Measurements from ENCODE around the gene CACNG1.
"Not testable (repeated sequence)": the region's sequence is repeated elsewhere in the genome, so short reads cannot be mapped to it uniquely, and the experiment has no call there.

The CACNG1 gene

DNA sequence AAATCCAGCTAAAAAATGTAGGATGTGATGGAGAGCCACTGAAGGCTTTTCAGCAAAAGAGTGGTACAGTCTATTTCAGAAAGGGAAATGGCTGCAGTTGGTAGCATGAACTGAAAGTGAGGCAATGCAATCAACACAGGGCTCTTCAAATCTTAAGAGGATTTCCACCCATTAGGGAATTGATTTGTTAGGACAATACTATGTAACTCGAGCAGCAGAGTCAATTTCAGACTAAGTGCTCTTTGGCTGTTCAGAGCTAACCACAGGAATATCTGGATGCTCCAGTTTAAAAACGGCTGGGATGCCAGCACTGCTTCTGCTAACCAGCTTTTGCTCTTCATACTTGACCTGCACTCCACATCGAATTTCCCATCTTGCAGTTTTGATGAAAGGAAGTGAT is 24.6 kb downstream of the CACNG1 start:
- DNase-seq (ENCODE audit: low read depth, low spot score): no peak
- no peak overlapping the region for H3K4me3 ChIP-seq (ENCODE audit: low read length)

DNA sequence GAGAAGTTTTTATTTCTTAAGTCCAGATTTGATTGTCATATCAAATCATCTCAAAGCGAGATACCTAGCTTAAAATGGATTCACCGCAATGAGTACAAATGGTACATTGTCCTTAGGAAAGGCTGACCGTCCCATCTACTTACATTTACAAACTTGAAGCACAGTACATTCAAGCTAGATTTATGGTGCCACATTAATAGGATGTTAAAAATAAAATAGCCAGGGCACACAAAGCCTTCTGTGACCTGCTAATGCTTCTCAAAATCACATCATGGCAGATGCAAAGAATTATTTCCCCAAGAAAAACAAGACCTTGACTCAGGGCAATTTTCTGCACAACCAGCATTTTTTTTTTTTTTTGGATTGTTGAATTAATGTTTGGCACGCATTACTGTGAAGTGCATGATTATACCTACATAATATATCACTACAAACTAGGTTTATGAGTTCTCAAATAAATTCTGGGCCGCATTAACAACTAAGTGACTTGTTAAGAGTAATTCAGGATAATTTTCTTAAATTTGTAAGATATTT is 25.3 kb downstream of the CACNG1 start:
- H3K4me3 ChIP-seq (ENCODE audit: low read length): no peak overlapping the region
- no peak for DNase-seq (ENCODE audit: low read depth, low spot score)

DNA sequence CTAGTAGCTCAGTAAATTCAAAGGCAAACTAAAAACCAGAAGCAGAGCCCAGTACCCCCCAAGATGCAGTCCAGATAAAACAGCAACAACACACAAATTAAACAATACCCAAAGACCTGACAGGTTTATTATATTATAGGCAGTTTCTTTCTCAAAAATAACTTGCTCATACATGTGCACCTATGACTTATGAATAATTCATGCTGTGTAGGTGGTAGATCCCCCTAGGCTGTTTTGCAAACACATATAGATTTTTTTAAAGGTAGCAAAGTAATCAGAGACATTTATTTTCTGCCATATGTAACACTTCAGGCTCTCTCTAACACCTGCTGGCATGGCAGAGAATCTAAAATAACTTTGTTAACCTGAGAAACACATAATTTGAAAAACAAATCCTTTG is 27.2 kb downstream of the CACNG1 start:
- no peak for DNase-seq (ENCODE audit: low read depth, low spot score)
- no peak overlapping the region for H3K4me3 ChIP-seq (ENCODE audit: low read length)

DNA sequence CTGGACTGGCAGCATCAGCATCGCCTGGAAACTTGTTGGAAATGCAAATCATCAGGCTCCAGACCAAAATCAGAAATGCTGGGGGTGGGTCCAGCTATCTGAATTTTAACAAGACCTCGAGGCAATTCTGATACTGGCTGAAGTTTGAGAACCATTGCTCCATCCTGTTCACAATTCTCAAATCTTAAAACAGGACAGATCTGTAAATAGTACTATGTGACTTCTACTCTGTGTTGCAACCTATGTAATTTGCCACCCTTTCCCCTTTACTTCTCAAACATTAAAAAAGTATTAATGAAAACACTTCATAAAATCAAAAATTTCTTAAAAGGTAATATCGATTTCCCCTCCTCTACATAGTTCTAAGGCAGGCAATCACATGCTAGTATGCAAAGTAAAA is 28.5 kb downstream of the CACNG1 start:
- H3K4me3 ChIP-seq (ENCODE audit: low read length): no peak overlapping the region
- no peak for DNase-seq (ENCODE audit: low read depth, low spot score)

DNA sequence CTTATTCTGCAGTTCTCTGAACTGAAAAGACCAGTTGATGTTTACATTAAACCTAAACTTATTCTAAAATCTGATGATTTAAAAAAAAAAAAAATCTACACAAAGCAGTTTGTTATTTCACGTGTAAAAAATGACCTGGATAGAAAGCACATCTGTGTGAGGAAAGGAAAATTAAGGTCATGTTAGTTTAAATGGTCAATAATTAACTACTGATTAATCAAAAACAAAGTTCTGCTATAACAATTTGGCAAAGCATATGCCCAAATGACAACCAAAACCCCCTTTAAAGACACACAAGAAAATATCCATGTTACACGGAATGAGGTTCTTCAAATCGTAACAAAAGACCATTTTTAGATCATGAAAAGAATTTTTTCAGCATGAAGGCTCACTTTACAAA is 30.4 kb downstream of the CACNG1 start:
- no peak overlapping the region for H3K4me3 ChIP-seq (ENCODE audit: low read length)
- DNase-seq (ENCODE audit: low read depth, low spot score): no peak

DNA sequence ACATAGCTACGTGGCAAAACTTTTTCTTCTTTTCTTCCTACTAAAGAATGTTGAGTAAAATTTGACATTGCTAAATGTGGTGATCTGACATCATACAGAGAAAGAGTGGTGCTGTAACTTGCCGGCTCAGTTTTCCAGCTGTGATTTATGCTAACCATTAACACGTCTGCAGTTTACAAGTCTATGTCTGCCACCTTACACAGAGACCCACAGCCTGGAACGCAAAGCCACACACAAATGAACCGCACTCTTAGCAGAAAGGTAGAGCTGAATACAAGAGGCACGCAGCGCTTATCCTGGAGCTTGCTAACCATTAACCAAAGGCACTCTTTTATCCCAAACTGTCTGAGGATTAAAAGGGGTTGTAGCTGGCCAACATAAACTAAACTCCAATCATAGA is 31.9 kb downstream of the CACNG1 start:
- H3K4me3 ChIP-seq (ENCODE audit: low read length): no peak overlapping the region
- DNase-seq (ENCODE audit: low read depth, low spot score): no peak

DNA sequence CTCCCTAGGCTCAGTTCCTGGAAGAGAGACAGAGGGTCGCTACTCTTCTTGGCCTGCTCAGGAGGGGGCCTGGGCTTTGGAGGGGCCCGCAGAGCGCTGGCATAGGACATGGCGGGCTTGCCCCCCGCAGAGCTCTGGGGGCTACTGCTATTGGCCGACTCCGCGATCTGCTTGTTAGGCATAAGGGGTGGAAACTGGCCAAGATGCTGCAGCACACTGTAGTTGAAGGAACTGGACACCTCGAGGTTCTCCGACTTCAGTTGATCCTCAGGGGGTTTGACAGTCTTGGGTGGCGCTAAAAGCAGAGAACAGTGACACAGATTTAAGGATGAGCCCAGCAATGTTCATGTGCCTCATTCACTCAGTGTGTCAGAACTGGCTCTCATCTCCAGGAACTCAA is 33.9 kb downstream of the CACNG1 start:
- DNase-seq (ENCODE audit: low read depth, low spot score): no peak
- H3K4me3 ChIP-seq (ENCODE audit: low read length): no peak overlapping the region

DNA sequence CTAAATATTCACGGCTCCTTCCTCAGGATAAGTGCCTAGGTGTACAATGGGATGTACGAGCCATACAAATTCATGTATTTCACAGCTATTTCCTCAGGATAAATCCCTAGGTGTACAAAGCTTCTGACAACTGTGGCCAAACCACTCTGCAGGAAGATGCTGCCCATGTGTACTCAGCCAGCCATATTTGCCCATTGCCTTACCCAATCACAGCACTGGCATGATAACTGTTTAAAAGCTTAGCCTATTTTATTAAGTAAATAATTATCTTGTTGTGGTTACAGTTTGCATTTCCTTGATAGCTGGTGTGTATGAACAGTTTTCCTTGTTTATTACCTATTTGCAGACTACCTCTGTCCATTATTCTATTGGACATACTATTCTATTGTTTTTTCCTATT is 35.1 kb downstream of the CACNG1 start:
- DNase-seq (ENCODE audit: low read depth, low spot score): no peak
- no peak overlapping the region for H3K4me3 ChIP-seq (ENCODE audit: low read length)

DNA sequence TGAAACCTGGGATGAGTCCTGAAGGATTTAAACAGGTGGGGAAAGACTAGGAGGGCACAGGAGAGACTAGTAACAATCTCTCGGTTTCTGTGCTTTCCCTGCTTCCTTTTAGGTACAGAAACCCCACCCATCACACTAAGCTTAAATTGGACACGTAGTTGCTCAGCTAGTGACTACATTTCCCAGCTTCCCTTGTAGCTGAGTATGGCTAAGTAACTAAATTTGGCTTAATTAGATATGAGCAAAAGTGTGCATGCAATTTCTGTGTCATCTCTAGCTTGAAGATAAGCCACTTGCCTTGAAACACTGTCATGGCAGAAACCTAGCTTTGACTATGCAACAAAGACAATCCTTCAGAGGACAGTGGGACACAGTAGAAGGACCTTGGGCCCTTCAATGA is 36.5 kb downstream of the CACNG1 start:
- no peak for DNase-seq (ENCODE audit: low read depth, low spot score)
- H3K4me3 ChIP-seq (ENCODE audit: low read length): no peak overlapping the region

DNA sequence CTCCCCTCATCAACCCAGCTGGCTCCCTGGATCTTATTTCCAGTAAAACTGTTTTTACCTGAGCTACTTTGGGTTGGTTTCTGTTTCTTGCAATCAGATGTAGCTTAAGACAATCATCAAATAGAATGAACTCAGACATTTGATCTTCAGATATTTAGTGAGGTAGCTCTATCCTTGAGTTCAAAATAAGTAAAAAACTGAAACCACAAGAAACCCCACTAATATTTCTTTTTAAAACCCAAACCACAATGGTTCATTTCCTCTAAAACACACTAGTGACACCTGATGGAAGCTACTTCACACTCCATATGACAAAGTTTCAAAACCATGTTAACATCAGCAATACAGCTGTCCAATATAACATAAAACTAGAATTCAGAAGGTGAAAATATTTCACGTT is 37.8 kb downstream of the CACNG1 start:
- H3K4me3 ChIP-seq (ENCODE audit: low read length): no peak overlapping the region
- peak; percentile 60 for DNase-seq (ENCODE audit: low read depth, low spot score)

DNA sequence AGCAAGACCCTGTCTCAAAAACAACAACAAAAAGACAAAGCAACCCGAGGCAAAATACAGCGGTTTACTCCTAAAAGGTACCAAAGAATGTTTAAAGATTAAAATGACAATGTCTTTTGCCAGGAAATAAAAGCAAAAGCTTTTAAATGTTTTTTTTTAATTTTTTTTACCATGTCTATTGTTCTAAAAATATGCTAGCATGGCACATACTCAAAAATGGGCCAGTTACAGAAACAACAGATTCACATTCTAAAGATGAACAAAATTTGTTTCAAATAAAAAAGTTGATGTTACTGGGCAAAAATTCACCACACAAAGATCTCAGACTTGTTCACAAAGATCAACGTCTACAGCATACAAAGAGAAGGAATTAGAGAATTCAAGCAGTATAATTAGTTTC is 41.1 kb downstream of the CACNG1 start:
- no peak overlapping the region for H3K4me3 ChIP-seq (ENCODE audit: low read length)
- DNase-seq (ENCODE audit: low read depth, low spot score): no peak

DNA sequence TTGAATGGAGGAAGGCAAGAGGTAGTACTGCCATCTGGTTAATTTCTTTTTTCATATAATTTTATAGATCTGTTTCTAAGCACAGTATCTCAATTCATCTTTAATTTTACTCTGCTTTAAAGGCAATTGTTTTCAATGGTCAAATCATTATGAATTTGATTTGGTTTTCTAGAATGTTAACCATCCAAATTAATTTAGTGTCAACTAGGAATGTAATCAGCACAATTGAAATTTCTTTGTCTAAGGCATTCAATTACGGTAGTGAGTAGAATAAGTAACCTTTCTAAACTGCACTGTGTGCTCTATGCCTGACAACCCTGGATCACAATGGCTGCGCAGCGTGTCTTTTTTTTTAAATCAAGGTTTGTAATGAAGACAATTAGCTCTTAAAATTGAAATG is 44.3 kb downstream of the CACNG1 start:
- DNase-seq (ENCODE audit: low read depth, low spot score): no peak
- H3K4me3 ChIP-seq (ENCODE audit: low read length): no peak overlapping the region

DNA sequence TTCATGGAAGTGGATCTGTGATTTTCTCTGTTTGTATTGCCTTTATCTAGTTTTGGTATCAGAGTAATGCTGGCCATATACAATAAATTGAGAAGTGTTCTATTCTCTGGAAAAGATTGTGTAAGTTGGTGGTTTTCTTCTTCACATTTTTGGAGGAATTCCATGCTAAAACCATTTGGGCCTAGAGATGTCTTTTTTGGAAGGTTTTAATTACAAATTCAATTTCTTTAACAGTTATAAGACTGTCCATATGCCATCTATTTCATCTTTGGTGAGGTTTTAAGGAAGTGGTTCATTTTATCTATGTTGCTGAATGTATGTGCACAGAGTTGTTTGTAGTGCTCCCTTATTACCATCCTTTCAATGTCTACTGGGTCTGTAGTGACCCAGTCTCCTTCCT is 46.0 kb downstream of the CACNG1 start:
- DNase-seq (ENCODE audit: low read depth, low spot score): no peak
- H3K4me3 ChIP-seq (ENCODE audit: low read length): no peak overlapping the region

DNA sequence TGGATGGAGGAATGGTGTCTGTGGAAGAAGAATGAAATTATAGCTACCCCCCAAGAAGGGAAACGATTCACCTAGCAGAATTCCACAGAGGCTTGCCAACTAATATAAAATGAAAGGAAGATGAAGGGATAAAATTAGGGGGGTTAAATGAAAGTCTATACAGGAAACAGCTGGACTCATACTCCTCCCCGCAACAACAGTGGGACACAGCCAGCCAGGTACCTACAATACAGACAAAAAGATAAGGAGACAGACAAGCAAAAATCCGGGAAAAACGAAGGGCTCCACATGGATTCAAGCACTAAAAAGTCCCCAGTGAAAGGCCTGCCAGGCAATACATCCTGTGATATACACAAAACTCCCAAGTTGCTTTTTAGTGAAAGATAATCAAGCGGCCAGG is 47.9 kb downstream of the CACNG1 start:
- DNase-seq (ENCODE audit: low read depth, low spot score): no peak
- no peak overlapping the region for H3K4me3 ChIP-seq (ENCODE audit: low read length)

DNA sequence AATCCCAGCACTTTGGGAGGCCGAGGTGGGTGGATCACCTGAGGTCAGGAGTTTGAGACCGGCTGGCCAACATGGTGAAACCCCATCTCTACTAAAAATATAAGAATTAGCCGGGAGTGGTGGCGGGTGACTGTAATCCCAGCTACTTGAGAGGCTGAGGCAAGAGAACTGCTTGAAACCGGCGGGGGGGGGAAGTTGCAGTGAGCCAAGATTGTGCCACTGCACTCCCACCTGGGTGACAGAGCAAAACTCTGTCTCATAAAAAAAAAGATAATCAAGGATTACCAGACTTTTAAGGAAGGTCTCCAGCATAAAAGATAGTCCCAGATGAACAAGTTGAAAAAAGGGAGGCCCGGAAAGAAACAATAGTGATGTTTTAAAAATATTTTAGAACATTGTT is 48.4 kb downstream of the CACNG1 start:
- not testable (repeated sequence) for H3K4me3 ChIP-seq (ENCODE audit: low read length); DNase-seq (ENCODE audit: low read depth, low spot score)

DNA sequence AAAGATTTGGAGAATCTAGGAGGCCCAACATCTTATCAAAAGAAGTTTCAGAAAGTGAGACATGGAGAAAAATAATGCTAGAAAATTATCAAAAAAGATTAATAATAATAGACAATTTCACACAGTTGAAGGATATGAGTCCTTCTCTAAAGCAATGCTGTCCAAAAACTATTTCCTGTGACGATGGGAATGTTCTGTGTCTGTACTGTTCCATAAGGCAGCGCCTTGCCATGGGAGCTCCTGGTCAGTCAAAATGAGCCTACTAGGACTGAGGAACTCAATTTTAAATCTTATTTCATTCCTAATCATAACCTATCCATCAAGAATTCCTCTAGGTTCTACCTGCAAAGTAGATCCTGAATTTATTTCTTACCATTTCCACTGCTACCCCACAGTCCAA is 49.0 kb downstream of the CACNG1 start:
- no peak overlapping the region for H3K4me3 ChIP-seq (ENCODE audit: low read length)
- no peak for DNase-seq (ENCODE audit: low read depth, low spot score)

DNA sequence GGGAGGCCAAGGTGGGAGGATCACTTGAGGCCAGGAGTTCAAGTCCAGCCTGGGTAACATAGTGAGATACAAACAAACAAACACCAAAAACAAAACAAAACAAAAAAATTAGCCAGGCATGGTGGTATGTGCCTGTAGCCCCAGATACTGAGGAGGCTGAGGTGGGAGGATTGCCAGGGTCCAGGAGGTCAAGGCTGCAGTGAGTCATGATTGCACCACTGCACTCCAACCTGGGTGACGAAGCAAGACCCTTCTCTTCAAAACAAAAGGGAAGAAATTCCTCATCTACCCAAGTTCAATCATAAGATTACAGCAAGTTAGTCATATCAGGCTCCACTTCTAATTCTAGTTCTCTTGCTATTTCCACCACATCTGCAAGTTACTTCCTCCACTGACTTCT is 50.9 kb downstream of the CACNG1 start:
- not testable (repeated sequence) for H3K4me3 ChIP-seq (ENCODE audit: low read length); DNase-seq (ENCODE audit: low read depth, low spot score)

DNA sequence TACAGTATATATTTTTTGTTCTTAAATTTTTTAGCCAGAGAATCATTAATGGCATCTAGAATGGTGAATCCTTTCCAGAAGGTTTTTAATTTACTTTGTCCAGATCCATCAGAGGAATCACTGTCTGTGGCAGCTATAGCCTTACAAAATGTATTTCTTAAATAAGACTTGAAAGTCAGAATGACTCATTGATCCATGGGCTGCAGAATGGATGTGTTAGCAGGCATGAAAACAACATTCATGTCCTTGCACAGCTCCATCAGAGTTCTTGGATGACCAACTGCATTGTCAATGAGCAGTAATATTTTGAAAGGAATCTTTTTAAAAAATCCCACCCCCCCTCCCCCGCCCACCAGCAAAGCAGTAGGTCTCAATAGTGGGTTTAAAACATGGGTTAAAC is 51.4 kb downstream of the CACNG1 start:
- DNase-seq (ENCODE audit: low read depth, low spot score): no peak
- no peak overlapping the region for H3K4me3 ChIP-seq (ENCODE audit: low read length)

DNA sequence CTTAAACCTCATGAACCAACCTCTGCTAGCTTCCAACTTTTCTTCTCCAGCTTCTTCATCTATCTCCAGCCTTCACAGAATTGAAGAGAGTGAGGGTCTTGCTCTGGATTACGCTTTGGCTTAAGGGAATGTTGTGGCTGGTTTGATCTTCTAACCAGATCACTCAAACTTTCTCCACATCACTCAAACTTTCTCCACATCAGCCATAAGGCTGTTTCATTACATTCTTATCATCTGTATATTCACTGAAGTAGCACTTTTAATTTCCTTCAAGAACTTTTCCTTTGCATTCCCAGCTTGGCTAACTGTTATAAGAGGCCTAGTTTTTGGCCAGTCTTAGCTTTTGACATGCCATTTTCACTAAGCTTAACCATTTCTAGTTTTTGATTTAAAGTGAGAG is 52.3 kb downstream of the CACNG1 start:
- DNase-seq (ENCODE audit: low read depth, low spot score): no peak
- H3K4me3 ChIP-seq (ENCODE audit: low read length): no peak overlapping the region

DNA sequence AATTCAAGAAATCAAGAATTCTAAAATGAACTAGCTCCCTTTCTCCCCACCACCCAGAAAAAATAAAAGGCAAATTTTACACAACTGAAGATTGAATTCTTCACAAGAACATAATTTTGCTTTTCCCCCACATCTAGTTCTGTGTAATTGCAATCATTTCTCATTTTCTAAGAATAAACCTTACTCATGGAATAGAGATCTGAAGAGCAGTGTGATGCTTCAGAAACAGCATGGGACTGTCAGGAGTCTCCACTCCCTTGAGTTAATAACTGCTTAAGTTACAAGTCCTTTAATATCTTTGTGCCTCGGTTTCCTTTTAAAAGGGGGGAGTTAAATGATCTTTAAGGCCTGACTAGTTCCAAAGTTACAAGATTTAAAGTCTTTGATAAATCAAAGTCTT is 53.7 kb downstream of the CACNG1 start:
- DNase-seq (ENCODE audit: low read depth, low spot score): no peak
- H3K4me3 ChIP-seq (ENCODE audit: low read length): no peak overlapping the region

DNA sequence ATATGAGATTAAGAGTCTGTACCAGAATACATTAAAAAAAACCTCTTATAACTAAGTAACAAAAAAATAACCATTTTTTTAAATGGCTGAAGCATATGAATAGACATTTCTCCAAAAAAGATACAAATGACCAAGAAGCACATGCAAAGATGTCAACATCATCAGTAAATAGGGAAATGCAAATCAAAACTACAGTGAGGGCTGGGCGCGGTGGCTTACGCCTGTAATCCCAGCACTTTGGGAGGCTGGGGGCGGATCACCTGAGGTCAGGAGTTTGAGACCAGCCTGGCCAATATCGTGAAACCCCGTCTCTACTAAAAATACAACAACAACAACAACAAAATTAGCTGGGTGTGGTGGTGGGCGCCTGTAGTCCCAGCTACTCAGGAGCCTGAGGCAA is 60.3 kb downstream of the CACNG1 start:
- not testable (repeated sequence) for DNase-seq (ENCODE audit: low read depth, low spot score)

DNA sequence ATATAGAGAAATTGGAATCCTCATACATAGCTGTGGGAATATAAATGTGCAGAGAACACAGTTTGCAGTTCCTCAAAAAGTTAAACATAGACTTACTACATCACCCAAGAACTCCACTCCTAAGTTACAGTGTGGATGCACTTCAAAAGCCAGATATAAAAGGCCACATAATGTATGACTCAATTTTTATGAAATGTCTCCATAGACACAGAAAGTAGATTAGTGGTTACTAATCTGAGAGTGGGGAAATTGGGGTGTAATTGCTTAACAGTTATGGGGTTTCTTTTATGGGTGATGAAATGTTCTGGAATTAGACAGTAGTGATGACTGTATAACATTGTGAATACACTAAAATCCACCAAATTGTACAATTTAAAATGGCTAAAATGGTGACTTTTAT is 60.9 kb downstream of the CACNG1 start:
- no peak for DNase-seq (ENCODE audit: low read depth, low spot score)
- H3K4me3 ChIP-seq (ENCODE audit: low read length): no peak overlapping the region

More for the DNA sequence above, 60.3 kb downstream of the CACNG1 start:
- not testable (repeated sequence) for H3K4me3 ChIP-seq (ENCODE audit: low read length)
